HEK293 (cell line): ENCODE results near the gene HADHB.

ENCODE experiments used
- CTCF ChIA-PET: fragments of 350-600 bp; formaldehyde crosslinking; extraction: SDS; loops from one replicate; lab custom pipeline; 2021; ENCODE audit warnings: antibody characterized with exemption; lab: Yijun Ruan, JAX
- POLR2A ChIA-PET: fragments of 300-600 bp; formaldehyde crosslinking; extraction: SDS; loops from one replicate; lab custom pipeline; 2020; ENCODE audit warnings: antibody characterized with exemption, inconsistent platforms; lab: Yijun Ruan, JAX
- H3K27ac ChIP-seq: fragments of 200-500 bp; sonication (Bioruptor generic); 2 replicates; pipeline ENCODE4 v1.5.1; 2014; ENCODE audit warnings: low read depth, low read length, control low read depth, inconsistent platforms; ENCODE audit errors: extremely low read depth
- H3K36me3 ChIP-seq, 2 experiments: fragments of 200-500 bp in 1 of 2; sonication (Bioruptor generic) in 1 of 2; 1 replicate in 1 of 2; 2 replicates in 1 of 2; pipeline ENCODE4 v1.5.1; 2014 to 2017; ENCODE audit warnings: inconsistent platforms in 2 of 2, low read length in 2 of 2; ENCODE audit not compliant: control insufficient read depth in 2 of 2, insufficient read depth in 1 of 2
- H3K4me1 ChIP-seq: fragments of 200-500 bp; sonication (Bioruptor generic); 2 replicates; pipeline ENCODE4 v1.5.1; 2014; ENCODE audit warnings: mild to moderate bottlenecking, low read length, inconsistent platforms; ENCODE audit not compliant: control insufficient read depth, insufficient read depth
- H3K4me3 ChIP-seq: 2 replicates; pipeline ENCODE4 v1.5.1; 2011; ENCODE audit warnings: low read depth, mild to moderate bottlenecking, control low read depth, low read length, moderate library complexity
- H3K9me3 ChIP-seq: fragments of 200-500 bp; sonication (Bioruptor generic); 2 replicates; pipeline ENCODE4 v1.5.1; 2014; ENCODE audit warnings: low read depth, low read length, inconsistent platforms; ENCODE audit not compliant: control insufficient read depth, insufficient read depth
- BCL6B ChIP-seq: fragments of 450-650 bp; formaldehyde crosslinking; IDR thresholded peaks from 2 replicates; pipeline ENCODE4 v1.5.1; 2017; ENCODE audit warnings: missing biosample characterization, missing genetic modification characterization
- CTCF ChIP-seq: fragments of 450-650 bp; formaldehyde crosslinking; IDR thresholded peaks from 2 replicates; pipeline ENCODE4 v1.5.1; 2016; ENCODE audit warnings: missing biosample characterization, missing genetic modification characterization
- HOXC10 ChIP-seq: sonication (generic); formaldehyde crosslinking; IDR thresholded peaks from 2 replicates; pipeline ENCODE4 v1.8.1; 2023; ENCODE audit warnings: mild to moderate bottlenecking, missing genetic modification reagents
- KLF16 ChIP-seq: fragments of 450-650 bp; formaldehyde crosslinking; IDR thresholded peaks from 2 replicates; pipeline ENCODE4 v1.5.1; 2017; ENCODE audit warnings: missing biosample characterization, missing genetic modification characterization
- MYNN ChIP-seq: fragments of 450-650 bp; formaldehyde crosslinking; IDR thresholded peaks from 2 replicates; pipeline ENCODE4 v1.5.1; 2016; ENCODE audit warnings: missing biosample characterization, missing genetic modification characterization, borderline replicate concordance
- PRDM6 ChIP-seq: fragments of 450-650 bp; formaldehyde crosslinking; IDR thresholded peaks from 2 replicates; pipeline ENCODE4 v1.5.1; 2017; ENCODE audit warnings: missing biosample characterization, missing genetic modification characterization
- REPIN1 ChIP-seq: fragments of 450-650 bp; formaldehyde crosslinking; IDR thresholded peaks from 2 replicates; pipeline ENCODE4 v1.5.1; 2017; ENCODE audit warnings: missing biosample characterization, missing genetic modification characterization, low read depth
- ZBTB8A ChIP-seq: fragments of 450-650 bp; formaldehyde crosslinking; IDR thresholded peaks from 2 replicates; pipeline ENCODE4 v1.5.1; 2016; ENCODE audit warnings: missing biosample characterization, missing genetic modification characterization
- ZNF155 ChIP-seq: fragments of 450-650 bp; formaldehyde crosslinking; IDR thresholded peaks from 2 replicates; pipeline ENCODE4 v1.5.1; 2016; ENCODE audit warnings: missing biosample characterization, missing genetic modification characterization
- ZNF157 ChIP-seq: fragments of 450-650 bp; formaldehyde crosslinking; IDR thresholded peaks from 2 replicates; pipeline ENCODE4 v1.5.1; 2016; ENCODE audit warnings: missing biosample characterization, missing genetic modification characterization
- ZNF23 ChIP-seq: fragments of 450-650 bp; formaldehyde crosslinking; IDR thresholded peaks from 2 replicates; pipeline ENCODE4 v1.5.1; 2016; ENCODE audit warnings: missing biosample characterization, missing genetic modification characterization, borderline replicate concordance
- ZNF292 ChIP-seq: fragments of 450-650 bp; formaldehyde crosslinking; IDR thresholded peaks from 2 replicates; pipeline ENCODE4 v1.5.1; 2016; ENCODE audit warnings: low read depth, missing biosample characterization, missing genetic modification characterization, borderline replicate concordance
- ZNF311 ChIP-seq: fragments of 450-650 bp; formaldehyde crosslinking; IDR thresholded peaks from 2 replicates; pipeline ENCODE4 v1.5.1; 2017; ENCODE audit warnings: missing biosample characterization, missing genetic modification characterization, borderline replicate concordance
- ZNF404 ChIP-seq: fragments of 450-650 bp; formaldehyde crosslinking; IDR thresholded peaks from 2 replicates; pipeline ENCODE4 v1.5.1; 2017; ENCODE audit warnings: missing biosample characterization, missing genetic modification characterization
- ZNF423 ChIP-seq: fragments of 450-650 bp; formaldehyde crosslinking; IDR thresholded peaks from 2 replicates; pipeline ENCODE4 v1.5.1; 2016; ENCODE audit warnings: missing biosample characterization, missing genetic modification characterization
- ZNF488 ChIP-seq: fragments of 450-650 bp; formaldehyde crosslinking; IDR thresholded peaks from 2 replicates; pipeline ENCODE4 v1.5.1; 2016; ENCODE audit warnings: missing biosample characterization, missing genetic modification characterization
- ZNF530 ChIP-seq: fragments of 450-650 bp; formaldehyde crosslinking; IDR thresholded peaks from 2 replicates; pipeline ENCODE4 v1.5.1; 2016; ENCODE audit warnings: low read depth, missing biosample characterization, missing genetic modification characterization
- ZNF558 ChIP-seq: fragments of 450-650 bp; formaldehyde crosslinking; IDR thresholded peaks from 2 replicates; pipeline ENCODE4 v1.5.1; 2016; ENCODE audit warnings: missing biosample characterization, missing genetic modification characterization
- ZNF596 ChIP-seq: fragments of 450-650 bp; IDR thresholded peaks from 2 replicates; pipeline ENCODE4 v1.5.0; 2018; ENCODE audit warnings: missing biosample characterization, mild to moderate bottlenecking, missing genetic modification characterization, moderate library complexity
- ZNF624 ChIP-seq: fragments of 450-650 bp; formaldehyde crosslinking; IDR thresholded peaks from 2 replicates; pipeline ENCODE4 v1.5.1; 2017; ENCODE audit warnings: missing biosample characterization, missing genetic modification characterization
- ZNF639 ChIP-seq: fragments of 450-650 bp; formaldehyde crosslinking; IDR thresholded peaks from 2 replicates; pipeline ENCODE4 v1.5.1; 2016; ENCODE audit warnings: missing biosample characterization, missing genetic modification characterization
- ZNF645 ChIP-seq: fragments of 450-650 bp; formaldehyde crosslinking; IDR thresholded peaks from 2 replicates; pipeline ENCODE4; 2016; ENCODE audit warnings: missing biosample characterization, missing genetic modification characterization
- ZNF707 ChIP-seq: fragments of 450-650 bp; formaldehyde crosslinking; IDR thresholded peaks from 2 replicates; pipeline ENCODE4 v1.5.1; 2016; ENCODE audit warnings: missing biosample characterization, missing genetic modification characterization
- ZNF76 ChIP-seq: fragments of 450-650 bp; formaldehyde crosslinking; IDR thresholded peaks from 2 replicates; pipeline ENCODE4; 2016; ENCODE audit warnings: low read depth, missing biosample characterization, missing genetic modification characterization, borderline replicate concordance
- ZSCAN16 ChIP-seq: fragments of 450-650 bp; formaldehyde crosslinking; IDR thresholded peaks from 2 replicates; pipeline ENCODE4 v1.5.1; 2016; ENCODE audit warnings: missing biosample characterization, missing genetic modification characterization

HADHB gene

GRCh38 chr2:26281226-26281625 lies 36.5 kb downstream of the HADHB start:
- Histone ChIP-seq H3K4me3 (no peak overlapping the region), H3K4me1 (no peaks in the 10 kb centered on the region), H3K27ac (no peak overlapping the region)
- ChIA-PET CTCF (interaction anchor here (0.6 kb wide), 1 partner anchor 106 kb away, joined by 3 read pairs; no protein-coding TSS in a partner anchor), POLR2A (interaction anchor here (0.7 kb wide), 1 partner anchor 36 kb away, joined by 5 read pairs; no protein-coding TSS in a partner anchor)
- TF ChIP-seq ZBTB8A (tag by site-specific recombination) = no peak
- TF ChIP-seq ZNF645 (tag by site-specific recombination) = no peak
- TF ChIP-seq, all 188 proteins: peak for 0
- H3K9me3 ChIP-seq = no peaks in the 10 kb centered on the region
- H3K36me3 ChIP-seq = peaks cover 14 to 67% of the 10 kb centered on the region in 2 experiments

GRCh38 chr2:26283606-26284005 lies 38.9 kb downstream of the HADHB start:
- ChIA-PET CTCF (no interaction called here), POLR2A (no interaction called here)
- Histone ChIP-seq H3K4me1 (no peaks in the 10 kb centered on the region), H3K9me3 (no peaks in the 10 kb centered on the region), H3K27ac (no peak overlapping the region), H3K36me3 (peaks cover 11 to 58% of the 10 kb centered on the region in 2 experiments), H3K4me3 (no peak overlapping the region)
- TF ChIP-seq MYNN (tag by site-specific recombination) (no peak), ZNF423 (tag by site-specific recombination) (no peak), CTCF (tag by site-specific recombination) (no peak), ZNF76 (tag by site-specific recombination) (no peak), HOXC10 (CRISPR knock-in tag) (no peak), ZNF311 (tag by site-specific recombination) (no peak), ZNF596 (tag by site-specific recombination) (no peak), ZNF157 (tag by site-specific recombination) (no peak), REPIN1 (tag by site-specific recombination) (no peak), ZNF292 (tag by site-specific recombination) (no peak), KLF16 (tag by site-specific recombination) (no peak), ZSCAN16 (no peak), ZNF155 (no peak), ZNF530 (tag by site-specific recombination) (no peak), PRDM6 (tag by site-specific recombination) (no peak), ZNF707 (no peak)

- H3K36me3 ChIP-seq = peaks cover 11 to 53% of the 10 kb centered on the region in 2 experiments
- no peak overlapping the region for H3K27ac ChIP-seq
- ChIA-PET CTCF (interaction anchor here (0.5 kb wide), 1 partner anchor 13 kb away, joined by 4 read pairs; no protein-coding TSS in a partner anchor), POLR2A (no interaction called here)
- no peaks in the 10 kb centered on the region for H3K9me3 ChIP-seq
- H3K4me1 ChIP-seq = no peaks in the 10 kb centered on the region
- no peak overlapping the region for H3K4me3 ChIP-seq
- TF ChIP-seq ZNF23 (tag by site-specific recombination) (no peak), ZNF624 (tag by site-specific recombination) (no peak), ZNF639 (tag by site-specific recombination) (no peak), ZNF404 (tag by site-specific recombination) (no peak), ZNF558 (tag by site-specific recombination) (no peak), ZNF488 (tag by site-specific recombination) (no peak), BCL6B (tag by site-specific recombination) (no peak)
These were observed 39.4 kb downstream of the HADHB start for GRCh38 chr2:26284132-26284531.
